Measurements from ENCODE around the gene C2CD5.
"Not testable (repeated sequence)": the region's sequence is repeated elsewhere in the genome, so short reads cannot be mapped to it uniquely, and the experiment has no call there.

C2CD5 gene

DNA sequence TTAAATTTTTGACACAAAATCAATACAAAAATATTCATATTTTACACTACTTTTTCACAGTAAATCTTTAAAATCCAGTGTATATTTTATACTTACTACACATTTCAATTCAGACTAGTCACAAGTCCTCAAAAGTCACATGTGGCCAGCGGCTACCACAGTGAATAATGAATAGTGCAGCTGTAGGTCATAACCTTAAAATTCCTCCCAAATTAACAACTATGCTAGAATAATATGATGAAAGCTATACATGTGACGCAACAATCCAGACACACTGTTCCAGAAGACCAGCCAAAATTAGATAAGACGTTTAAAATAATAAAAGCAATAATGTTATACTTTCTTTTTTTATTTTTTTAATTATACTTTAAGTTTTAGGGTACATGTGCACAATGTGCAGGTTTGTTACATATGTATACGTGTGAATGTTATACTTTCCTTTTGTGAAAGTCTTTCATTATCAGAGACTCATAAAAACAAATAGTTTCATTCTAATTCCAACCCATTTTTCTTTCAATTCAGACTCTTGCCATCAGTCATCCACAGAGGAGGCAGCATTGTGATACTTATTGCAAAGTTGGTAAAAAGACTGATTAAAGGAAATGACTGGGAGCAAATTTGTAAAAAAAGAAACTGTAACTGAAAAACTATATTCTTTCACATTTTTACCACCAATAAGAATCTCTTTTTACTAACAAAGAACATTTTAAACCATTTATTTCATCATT lies 67.0 kb downstream of the C2CD5 start:
- DNase-seq = no peak

GRCh38 chr12:22476133-22476532 lies 68.2 kb downstream of the C2CD5 start:
- no peak for DNase-seq

GRCh38 chr12:22474970-22475720 lies 69.2 kb downstream of the C2CD5 start:
- DNase-seq = no peak

DNA sequence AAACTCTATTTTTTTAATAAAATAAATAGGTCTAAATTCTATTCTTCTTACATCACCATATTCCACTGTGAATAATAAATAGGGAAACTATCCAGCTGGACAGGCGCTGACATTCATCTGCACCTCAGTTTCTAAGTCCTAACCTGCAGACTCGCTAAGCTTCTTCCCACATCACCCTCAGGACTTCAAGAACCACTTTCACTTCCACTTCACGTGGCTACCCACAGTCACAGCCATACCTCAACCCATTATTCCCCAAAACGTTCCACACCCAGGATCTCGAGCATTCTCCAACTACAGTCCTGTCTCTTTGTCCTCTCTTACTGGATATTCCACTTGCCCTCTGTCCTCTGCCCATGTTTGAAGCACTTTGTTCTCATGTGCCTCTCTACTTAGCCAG lies 71.1 kb downstream of the C2CD5 start:
- DNase-seq = no peak

- no peak for DNase-seq
Observed at GRCh38 chr12:22467190-22467589, 77.2 kb downstream of the C2CD5 start.

- DNase-seq = no peak
Observed at GRCh38 chr12:22463306-22463705, 81.0 kb downstream of the C2CD5 start.

GRCh38 chr12:22461786-22462185 lies 82.6 kb downstream of the C2CD5 start:
- DNase-seq = no peak

DNA sequence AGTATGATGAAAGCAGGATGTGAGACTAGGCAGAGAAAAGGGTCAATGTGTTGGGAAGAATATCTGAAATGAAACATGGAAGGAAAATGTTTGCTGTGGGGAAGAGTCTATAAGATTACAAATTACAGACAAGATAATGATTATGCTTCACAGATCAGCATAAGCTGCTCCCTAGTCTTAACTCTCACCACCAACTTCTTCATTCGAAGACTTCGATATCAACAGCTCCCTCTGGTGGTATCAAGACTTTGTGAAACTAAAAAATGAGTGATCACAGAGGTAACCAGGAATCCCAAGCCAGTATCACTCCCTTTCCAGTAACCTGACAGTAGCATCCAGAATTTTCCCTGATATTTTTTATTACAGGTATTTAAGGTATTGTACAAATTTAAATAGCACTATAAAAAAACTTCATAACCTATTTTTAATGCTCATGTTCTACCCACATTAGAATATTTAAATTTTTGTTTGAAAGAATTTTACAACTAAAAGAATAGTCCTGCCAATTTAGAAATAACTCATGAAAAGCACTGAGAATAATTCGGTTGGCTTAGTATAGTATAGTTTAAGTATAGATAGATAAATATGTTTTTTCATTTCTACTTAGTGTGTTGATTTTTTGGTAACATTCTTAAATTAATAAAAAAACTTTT lies 84.4 kb downstream of the C2CD5 start:
- DNase-seq = no peak

- no peak for DNase-seq
Observed at GRCh38 chr12:22458298-22458937, 85.9 kb downstream of the C2CD5 start.

- DNase-seq = no peak
Observed at GRCh38 chr12:22457085-22457484, 87.3 kb downstream of the C2CD5 start.

- DNase-seq = no peak
Observed at GRCh38 chr12:22453511-22453910, 90.8 kb downstream of the C2CD5 start.

GRCh38 chr12:22447223-22447622 lies 97.1 kb downstream of the C2CD5 start:
- no peak for DNase-seq

DNA sequence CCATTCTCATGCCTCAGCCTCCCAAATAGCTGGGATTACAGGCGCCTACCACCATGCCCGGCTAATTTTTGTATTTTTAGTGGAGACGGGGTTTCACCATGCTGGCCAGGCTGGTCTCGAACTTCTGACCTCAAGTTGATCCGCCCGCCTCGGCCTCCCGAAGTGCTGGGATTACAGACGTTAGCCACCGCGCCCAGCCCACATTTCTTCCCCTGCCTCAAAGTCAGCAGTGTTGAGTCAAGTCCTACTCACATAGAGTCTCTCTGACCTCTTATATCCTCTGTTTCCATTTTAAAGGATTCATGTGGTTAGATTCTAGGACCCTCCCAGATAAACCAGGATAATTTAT lies 100.1 kb downstream of the C2CD5 start:
- not testable (repeated sequence) for DNase-seq

DNA sequence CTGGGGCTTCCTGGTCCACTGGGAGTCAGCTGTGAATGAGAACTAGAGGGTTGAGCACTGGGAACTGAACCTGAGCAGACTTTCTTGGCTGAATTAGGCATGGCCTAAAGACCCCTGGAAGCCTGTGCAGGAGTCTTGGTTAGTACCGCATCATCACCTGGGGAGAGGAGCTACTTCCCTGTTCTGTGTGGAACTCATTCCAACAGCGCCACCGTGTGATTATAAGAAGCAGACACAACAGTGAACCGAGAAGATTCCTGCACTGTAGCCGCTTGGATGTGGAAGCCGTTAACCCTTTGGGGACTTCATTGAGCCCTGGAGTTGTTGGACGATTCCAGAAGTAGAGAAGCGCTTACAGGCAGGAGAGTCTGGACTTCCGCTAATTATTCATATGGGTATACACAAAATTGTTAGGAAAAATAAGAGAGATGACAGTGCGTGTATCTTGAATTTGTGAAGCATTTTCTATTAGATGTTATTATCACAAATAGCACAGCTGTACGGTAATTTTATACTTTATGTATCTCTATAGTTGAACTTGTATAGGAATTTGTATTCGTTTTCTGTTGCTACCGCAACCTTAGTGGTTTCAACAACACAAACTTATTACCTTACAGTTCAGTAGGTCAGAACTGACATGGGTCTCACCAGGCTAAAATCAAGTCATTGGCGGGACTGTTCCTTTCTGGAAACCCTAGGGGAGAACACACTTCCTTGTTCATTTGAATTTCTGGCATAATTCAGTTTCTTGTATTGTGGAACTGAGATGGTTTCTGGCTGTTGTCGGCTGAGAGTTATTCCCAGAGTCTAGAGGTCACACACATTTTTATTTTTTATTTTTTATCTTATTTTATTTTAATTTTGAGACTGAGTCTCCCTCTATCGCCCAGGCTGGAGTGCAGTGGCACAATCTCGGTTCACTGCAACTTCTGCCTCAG lies 100.7 kb downstream of the C2CD5 start:
- DNase-seq = peak; percentile 62

DNA sequence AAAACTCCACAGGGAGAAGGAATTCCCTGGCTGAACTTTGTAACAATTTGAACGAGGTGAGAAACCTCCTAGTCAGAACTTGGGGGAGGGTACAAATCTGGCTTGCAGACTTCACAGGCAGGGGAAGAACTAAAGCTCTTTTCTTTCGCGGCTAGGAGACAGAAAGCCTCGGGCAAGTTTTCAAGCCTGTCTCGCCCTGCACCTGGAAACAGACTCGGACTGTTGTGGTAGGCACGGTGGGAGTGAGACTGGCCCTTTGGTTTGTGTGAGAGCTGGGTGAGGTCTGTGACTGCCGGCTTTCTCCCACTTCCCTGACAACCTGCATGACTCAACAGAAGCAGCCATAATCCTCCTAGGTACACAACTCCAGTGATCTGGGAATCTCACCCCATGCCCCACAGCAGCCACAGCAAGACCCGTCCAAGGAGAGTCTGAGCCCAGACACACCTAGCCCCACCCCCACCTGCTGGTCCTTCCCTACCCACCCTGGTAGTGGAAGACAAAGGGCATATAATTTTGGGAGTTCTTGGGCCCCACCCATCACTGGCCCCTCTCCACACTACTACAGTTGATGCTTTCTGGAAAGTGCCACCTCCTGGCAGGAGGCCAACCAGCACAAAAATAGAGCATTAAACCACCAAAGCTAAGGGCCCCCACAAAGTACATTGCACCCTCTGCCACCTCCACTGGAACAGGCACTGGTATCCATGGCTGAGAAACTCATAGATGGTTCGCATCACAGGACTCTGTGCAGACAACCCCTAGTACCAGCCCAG lies 107.1 kb downstream of the C2CD5 start:
- no peak for DNase-seq

DNA sequence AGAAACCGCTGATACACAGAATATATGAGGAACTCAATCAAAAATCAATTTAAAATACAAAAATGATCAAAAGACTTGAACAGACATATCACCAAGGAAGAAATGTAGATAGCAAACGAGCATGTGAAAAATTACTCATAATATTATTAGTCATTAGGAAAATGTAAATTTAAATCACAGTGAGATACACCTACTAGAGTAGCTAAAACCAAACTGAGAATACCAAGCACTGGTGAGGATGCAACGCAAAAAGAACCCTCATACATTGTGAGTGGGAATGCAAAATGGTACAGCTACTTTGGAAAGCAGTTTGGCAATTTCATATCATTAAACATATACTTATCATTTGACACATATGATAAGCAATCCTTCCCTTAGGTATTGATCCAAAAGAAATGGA lies 108.8 kb downstream of the C2CD5 start:
- no peak for DNase-seq

GRCh38 chr12:22431693-22432251 lies 112.6 kb downstream of the C2CD5 start:
- no peak for DNase-seq

- no peak for DNase-seq
Observed at GRCh38 chr12:22416801-22417200, 127.5 kb downstream of the C2CD5 start.

- DNase-seq = no peak
Observed at GRCh38 chr12:22415342-22416309, 128.7 kb downstream of the C2CD5 start.

DNA sequence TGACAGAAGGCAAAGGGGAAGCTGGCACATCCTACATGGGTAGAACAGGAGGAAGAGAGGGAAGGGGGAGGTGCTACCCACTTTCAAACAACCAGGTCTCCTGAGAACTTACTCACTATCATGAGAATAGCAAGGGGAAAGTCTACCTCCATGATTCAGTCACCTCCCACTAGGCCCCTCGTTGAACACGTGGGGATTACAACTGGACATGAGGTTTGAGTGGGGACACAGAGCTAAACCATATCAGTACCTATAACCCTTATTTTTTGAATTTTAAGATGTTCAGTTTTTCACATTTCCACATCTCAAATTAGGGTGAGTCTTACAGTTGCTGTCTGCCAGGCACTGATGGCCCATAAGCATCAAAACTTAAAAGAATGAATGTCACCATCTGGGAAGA lies 129.6 kb downstream of the C2CD5 start:
- no peak for DNase-seq
